ENCODE data around the gene PRX. TPM values are rescaled to one million over a fixed set of nuclear protein-coding genes. Genes with fewer than 3 reads are reported as not detected.
A peak's percentile ranks its signal among the peaks of the same experiment; 100 is the strongest.

The PRX gene
- polyA plus RNA-seq, 4 donors, result 0.45 to 3.1 (median 1.3) TPM

DNA sequence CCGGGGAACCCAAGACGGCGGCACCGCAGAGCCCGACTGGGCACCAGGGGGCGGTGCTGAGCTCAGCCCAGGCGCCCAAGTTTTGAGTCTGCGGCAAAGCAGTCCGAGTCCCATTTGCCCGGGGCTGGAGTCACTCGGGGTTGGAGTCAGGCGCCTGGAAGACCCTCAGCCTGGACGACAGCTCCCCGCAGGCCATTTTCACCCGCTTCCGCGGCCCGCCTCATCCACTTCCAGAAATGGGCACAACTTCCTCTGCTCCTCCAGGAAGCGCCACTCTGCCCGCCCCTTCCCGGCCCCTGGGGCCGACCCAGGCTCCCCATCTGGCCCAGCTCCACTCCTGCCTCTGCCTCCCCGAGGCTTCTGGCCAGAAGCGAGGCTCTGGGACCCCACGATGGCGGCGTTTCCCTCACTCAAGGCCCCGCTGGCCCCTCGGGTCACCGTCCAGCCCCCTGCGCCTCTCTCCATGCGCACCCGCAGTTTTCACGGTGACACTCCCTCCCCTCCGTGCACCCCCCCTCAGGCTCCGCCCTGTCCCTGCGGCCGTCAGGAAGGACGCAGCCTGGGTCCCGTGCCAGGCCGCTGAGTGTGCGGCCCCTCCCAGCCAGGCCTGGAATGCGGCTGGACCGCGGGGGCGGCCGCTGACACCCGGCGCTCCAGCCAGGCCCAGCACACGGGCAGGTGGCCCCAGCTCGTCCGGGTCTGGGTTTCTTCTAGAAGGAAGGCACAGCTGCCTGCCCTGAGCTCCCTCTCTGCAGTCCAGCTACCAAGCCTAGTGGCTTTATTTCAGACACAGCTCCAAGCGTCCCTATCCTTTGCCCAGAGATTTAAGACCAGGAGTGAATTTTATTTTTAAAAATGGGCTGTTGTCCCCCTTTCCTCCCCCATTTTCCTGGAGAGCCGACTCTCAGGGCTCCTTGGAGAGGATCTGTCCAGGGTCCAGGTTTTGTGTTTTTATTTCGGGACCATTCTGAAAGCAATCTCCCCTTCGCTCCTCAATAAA lies 7.9 kb upstream of the PRX start:
- FAIRE-seq, result no peak
- 1 to 2% (median 1%) methylated on average over 53 to 56 of the region's 56 CpGs for WGBS, 3 donors
- peaks cover 0 to 18% (median 4%) of the 10 kb centered on the region in 3 donors for H3K36me3 ChIP-seq (ENCODE audit: control insufficient read depth in 3 of 3, insufficient read depth in 2 of 3, low read depth in 1 of 3, low read length in 3 of 3)
- DNase-seq, result peak; percentile 95 to 98
- peak overlapping the region; percentile 64 to 68 (median 66) for H3K4me3 ChIP-seq (ENCODE audit: low read depth in 1 of 3, low read length in 3 of 3)
- peaks cover 0 to 29% (median 0%) of the 10 kb centered on the region in 3 donors for H3K4me1 ChIP-seq (ENCODE audit: control insufficient read depth in 3 of 3, insufficient read depth in 2 of 3, low read depth in 1 of 3, low read length in 2 of 3)
- H3K27me3 ChIP-seq (ENCODE audit: control insufficient read depth in 3 of 3, insufficient read depth in 3 of 3, low read length in 3 of 3), result no peaks in the 10 kb centered on the region
- no peaks in the 10 kb centered on the region for H3K9me3 ChIP-seq (ENCODE audit: control insufficient read depth in 2 of 2, insufficient read depth in 1 of 2, low read depth in 1 of 2, low read length in 1 of 2)
- H3K27ac ChIP-seq (ENCODE audit: low read depth in 1 of 3, low read length in 2 of 3), result peak overlapping the region; percentile 98 to 100 (median 98)

DNA sequence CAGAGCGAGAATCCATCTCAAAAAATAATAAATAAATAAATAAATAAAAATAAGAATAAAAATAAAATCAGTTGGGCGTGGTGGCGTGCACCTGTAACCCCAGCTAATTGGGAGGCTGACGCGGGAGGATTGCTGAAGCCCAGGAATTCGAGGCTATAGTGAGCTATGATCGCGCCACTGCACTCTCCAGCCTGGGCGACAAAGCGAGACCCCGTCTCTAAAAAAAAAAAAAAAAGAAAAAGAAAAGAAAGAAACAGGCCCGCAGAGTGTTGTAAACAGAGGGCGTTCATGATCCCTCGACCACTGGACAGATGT lies 7.2 kb upstream of the PRX start:
- FAIRE-seq, result no peak
- Histone ChIP-seq H3K27me3 (ENCODE audit: control insufficient read depth in 3 of 3, insufficient read depth in 3 of 3, low read length in 3 of 3) (no peaks in the 10 kb centered on the region), H3K27ac (ENCODE audit: low read depth in 1 of 3, low read length in 2 of 3) (peak overlapping the region in 2 of 3 donors; percentile 98 to 100), H3K4me1 (ENCODE audit: control insufficient read depth in 3 of 3, insufficient read depth in 2 of 3, low read depth in 1 of 3, low read length in 2 of 3) (peaks cover 0 to 31% (median 0%) of the 10 kb centered on the region in 3 donors), H3K36me3 (ENCODE audit: control insufficient read depth in 3 of 3, insufficient read depth in 2 of 3, low read depth in 1 of 3, low read length in 3 of 3) (peaks cover 0 to 18% (median 4%) of the 10 kb centered on the region in 3 donors), H3K9me3 (ENCODE audit: control insufficient read depth in 2 of 2, insufficient read depth in 1 of 2, low read depth in 1 of 2, low read length in 1 of 2) (no peaks in the 10 kb centered on the region), H3K4me3 (ENCODE audit: low read depth in 1 of 3, low read length in 3 of 3) (peak overlapping the region; percentile 64 to 68 (median 66))
- DNase-seq, result no peak
- WGBS, 3 donors, result 45 to 52% (median 46%) methylated on average over 14 of the region's 14 CpGs

DNA sequence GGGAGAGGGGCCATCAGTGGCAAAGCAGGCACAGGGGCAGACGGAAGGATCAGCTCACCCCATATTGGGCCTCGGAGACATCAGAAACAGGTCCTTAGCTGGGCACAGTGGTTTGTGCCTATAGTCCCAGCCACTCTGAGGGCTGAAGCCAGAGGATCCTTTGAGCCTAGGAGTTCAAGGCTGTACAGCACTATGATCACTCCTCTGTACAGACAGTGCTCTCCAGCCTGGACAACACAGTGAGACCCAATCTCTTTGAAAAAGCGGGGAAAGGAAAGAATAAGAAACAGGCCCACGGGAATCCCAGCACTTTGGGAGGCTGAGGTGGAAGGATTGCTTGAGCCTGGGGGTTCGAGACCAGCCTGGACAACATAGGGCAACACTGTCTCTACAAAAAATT lies 6.6 kb upstream of the PRX start:
- no peaks in the 10 kb centered on the region for H3K27me3 ChIP-seq (ENCODE audit: control insufficient read depth in 3 of 3, insufficient read depth in 3 of 3, low read length in 3 of 3)
- FAIRE-seq (no peak), DNase-seq (no peak)
- WGBS, 3 donors, result 82 to 89% (median 85%) methylated on average over 5 of the region's 5 CpGs
- no peak overlapping the region for H3K4me3 ChIP-seq (ENCODE audit: low read depth in 1 of 3, low read length in 3 of 3)
- H3K36me3 ChIP-seq (ENCODE audit: control insufficient read depth in 3 of 3, insufficient read depth in 2 of 3, low read depth in 1 of 3, low read length in 3 of 3), result peaks cover 0 to 18% (median 4%) of the 10 kb centered on the region in 3 donors
- H3K4me1 ChIP-seq (ENCODE audit: control insufficient read depth in 3 of 3, insufficient read depth in 2 of 3, low read depth in 1 of 3, low read length in 2 of 3), result peaks cover 0 to 34% (median 0%) of the 10 kb centered on the region in 3 donors
- no peak overlapping the region for H3K27ac ChIP-seq (ENCODE audit: low read depth in 1 of 3, low read length in 2 of 3)
- H3K9me3 ChIP-seq (ENCODE audit: control insufficient read depth in 2 of 2, insufficient read depth in 1 of 2, low read depth in 1 of 2, low read length in 1 of 2), result no peaks in the 10 kb centered on the region

DNA sequence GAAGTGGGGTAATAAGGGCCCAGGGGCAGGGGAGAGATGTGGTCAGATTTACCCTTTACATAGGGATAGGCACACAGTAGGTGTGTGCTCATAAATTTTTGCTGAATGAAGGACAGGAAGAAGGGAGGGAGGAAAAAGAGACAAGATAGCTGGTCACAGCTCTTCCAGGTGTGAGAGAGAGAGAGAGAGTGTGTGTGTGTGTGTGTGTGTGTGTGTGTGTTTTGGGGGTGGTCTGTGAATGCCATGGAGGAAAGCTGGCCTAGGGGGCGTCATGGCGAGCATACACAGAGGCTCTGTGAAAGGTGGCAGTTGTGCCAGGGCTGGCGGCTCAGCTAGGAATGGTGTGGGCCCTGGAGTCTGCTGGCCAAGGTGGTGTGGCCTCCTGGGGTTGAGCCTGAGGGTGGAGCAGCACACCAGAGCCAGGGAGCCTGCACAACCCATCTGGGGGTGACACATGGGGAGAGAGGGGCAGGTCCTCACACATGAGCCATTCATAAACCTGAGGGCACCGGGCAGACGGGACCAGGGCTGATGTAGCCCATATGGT lies 6.0 kb upstream of the PRX start:
- Histone ChIP-seq H3K36me3 (ENCODE audit: control insufficient read depth in 3 of 3, insufficient read depth in 2 of 3, low read depth in 1 of 3, low read length in 3 of 3) (peaks cover 0 to 18% (median 4%) of the 10 kb centered on the region in 3 donors), H3K4me3 (ENCODE audit: low read depth in 1 of 3, low read length in 3 of 3) (no peak overlapping the region), H3K27me3 (ENCODE audit: control insufficient read depth in 3 of 3, insufficient read depth in 3 of 3, low read length in 3 of 3) (no peaks in the 10 kb centered on the region), H3K9me3 (ENCODE audit: control insufficient read depth in 2 of 2, insufficient read depth in 1 of 2, low read depth in 1 of 2, low read length in 1 of 2) (no peaks in the 10 kb centered on the region), H3K4me1 (ENCODE audit: control insufficient read depth in 3 of 3, insufficient read depth in 2 of 3, low read depth in 1 of 3, low read length in 2 of 3) (peaks cover 0 to 34% (median 0%) of the 10 kb centered on the region in 3 donors), H3K27ac (ENCODE audit: low read depth in 1 of 3, low read length in 2 of 3) (no peak overlapping the region)
- DNase-seq, result no peak
- WGBS, 3 donors, result 79 to 82% (median 80%) methylated on average over 5 of the region's 5 CpGs
- FAIRE-seq, result no peak

DNA sequence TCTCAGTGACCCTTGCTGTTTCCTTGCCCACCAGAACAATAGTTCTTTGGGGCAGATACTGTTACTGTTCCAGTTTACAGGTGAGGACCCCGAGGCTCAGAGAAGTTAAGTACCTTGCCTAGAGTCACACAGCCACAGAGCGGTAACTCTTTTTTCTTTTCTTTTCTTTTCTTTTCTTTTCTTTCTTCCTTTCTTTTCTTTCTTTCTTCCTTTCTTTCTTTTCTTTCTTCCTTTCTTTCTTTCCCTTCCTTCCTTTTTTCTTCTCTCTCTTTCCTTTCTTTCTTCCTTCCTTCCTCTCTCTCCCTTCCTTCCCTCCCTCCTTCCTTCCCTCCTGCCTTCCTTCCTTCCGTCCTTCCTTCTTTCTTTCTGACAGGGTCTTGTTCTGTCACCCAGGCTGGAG lies 4.9 kb upstream of the PRX start:
- Histone ChIP-seq H3K4me3 (ENCODE audit: low read depth in 1 of 3, low read length in 3 of 3) (no peak overlapping the region), H3K4me1 (ENCODE audit: control insufficient read depth in 3 of 3, insufficient read depth in 2 of 3, low read depth in 1 of 3, low read length in 2 of 3) (peaks cover 0 to 34% (median 0%) of the 10 kb centered on the region in 3 donors), H3K27ac (ENCODE audit: low read depth in 1 of 3, low read length in 2 of 3) (peak overlapping the region in 2 of 3 donors; percentile 78 to 83), H3K36me3 (ENCODE audit: control insufficient read depth in 3 of 3, insufficient read depth in 2 of 3, low read depth in 1 of 3, low read length in 3 of 3) (peaks cover 0 to 11% (median 4%) of the 10 kb centered on the region in 3 donors), H3K9me3 (ENCODE audit: control insufficient read depth in 2 of 2, insufficient read depth in 1 of 2, low read depth in 1 of 2, low read length in 1 of 2) (no peaks in the 10 kb centered on the region), H3K27me3 (ENCODE audit: control insufficient read depth in 3 of 3, insufficient read depth in 3 of 3, low read length in 3 of 3) (peaks cover 0 to 4% (median 0%) of the 10 kb centered on the region in 3 donors)
- WGBS, 3 donors, result 90 to 91% (median 90%) methylated on average over 3 of the region's 3 CpGs
- DNase-seq (no peak), FAIRE-seq (no peak)

DNA sequence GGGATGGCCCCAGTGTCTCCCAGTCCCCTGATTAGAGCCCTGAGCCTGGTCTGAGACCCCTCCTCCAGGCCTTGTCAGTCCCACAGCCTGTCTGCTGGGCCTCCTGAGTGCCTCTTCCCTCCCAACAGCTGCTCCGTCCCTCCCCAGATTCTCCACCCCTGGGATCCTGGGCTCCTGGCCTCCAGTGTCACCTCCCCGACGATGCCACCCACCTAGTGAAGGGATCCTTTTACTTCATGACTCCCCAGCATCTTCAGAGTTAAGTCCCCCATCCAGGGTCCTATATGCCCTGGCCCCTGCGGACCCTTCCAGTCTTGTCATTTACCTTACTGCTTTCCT lies 4.4 kb upstream of the PRX start:
- H3K27me3 ChIP-seq (ENCODE audit: control insufficient read depth in 3 of 3, insufficient read depth in 3 of 3, low read length in 3 of 3), result peaks cover 0 to 4% (median 0%) of the 10 kb centered on the region in 3 donors
- H3K4me3 ChIP-seq (ENCODE audit: low read depth in 1 of 3, low read length in 3 of 3), result no peak overlapping the region
- H3K4me1 ChIP-seq (ENCODE audit: control insufficient read depth in 3 of 3, insufficient read depth in 2 of 3, low read depth in 1 of 3, low read length in 2 of 3), result peaks cover 0 to 34% (median 0%) of the 10 kb centered on the region in 3 donors
- H3K9me3 ChIP-seq (ENCODE audit: control insufficient read depth in 2 of 2, insufficient read depth in 1 of 2, low read depth in 1 of 2, low read length in 1 of 2), result no peaks in the 10 kb centered on the region
- H3K27ac ChIP-seq (ENCODE audit: low read depth in 1 of 3, low read length in 2 of 3), result peak overlapping the region in 2 of 3 donors; percentile 78 to 83
- peaks cover 0 to 7% (median 3%) of the 10 kb centered on the region in 3 donors for H3K36me3 ChIP-seq (ENCODE audit: control insufficient read depth in 3 of 3, insufficient read depth in 2 of 3, low read depth in 1 of 3, low read length in 3 of 3)
- FAIRE-seq (no peak), DNase-seq (no peak)
- 76 to 82% (median 76%) methylated on average over 4 of the region's 4 CpGs for WGBS, 3 donors

DNA sequence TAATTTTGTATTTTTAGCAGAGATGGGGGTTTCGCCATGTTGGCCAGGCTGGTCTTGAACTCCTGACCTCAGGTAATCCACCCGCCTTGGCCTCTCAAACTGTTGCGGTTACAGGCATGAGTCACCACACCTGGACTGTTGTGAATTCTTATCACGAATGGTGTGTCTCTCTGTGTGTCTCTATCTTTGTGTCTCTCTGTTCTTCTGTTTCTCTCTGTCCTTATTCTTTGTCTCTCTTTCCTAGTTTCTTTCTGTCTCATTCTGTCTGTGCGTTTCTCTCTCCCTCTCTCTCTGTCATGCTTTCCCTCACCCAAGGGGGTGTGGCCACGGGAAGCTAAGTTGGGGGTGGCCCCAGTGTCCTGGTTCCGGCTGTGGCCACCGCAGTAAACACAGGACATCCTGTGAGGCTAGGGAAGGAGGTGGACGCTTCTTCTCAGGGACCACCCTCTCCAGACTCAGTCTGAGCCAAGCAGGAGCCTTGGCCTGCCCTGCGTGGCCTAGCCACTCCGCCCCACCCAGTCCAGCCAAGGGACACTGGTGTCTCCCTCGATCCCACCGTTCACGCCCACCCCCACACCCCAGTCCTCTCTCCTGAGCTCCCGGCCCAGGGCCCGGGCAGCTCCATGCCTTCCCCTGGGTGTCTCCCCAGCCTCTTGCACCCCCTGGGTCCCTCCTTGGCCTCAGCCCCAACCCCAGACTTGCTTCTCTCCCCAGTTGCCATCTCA lies 3.9 kb upstream of the PRX start:
- Histone ChIP-seq H3K27me3 (ENCODE audit: control insufficient read depth in 3 of 3, insufficient read depth in 3 of 3, low read length in 3 of 3) (peaks cover 0 to 4% (median 0%) of the 10 kb centered on the region in 3 donors), H3K27ac (ENCODE audit: low read depth in 1 of 3, low read length in 2 of 3) (peak overlapping the region in 2 of 3 donors; percentile 78 to 83), H3K9me3 (ENCODE audit: control insufficient read depth in 2 of 2, insufficient read depth in 1 of 2, low read depth in 1 of 2, low read length in 1 of 2) (no peaks in the 10 kb centered on the region), H3K4me3 (ENCODE audit: low read depth in 1 of 3, low read length in 3 of 3) (no peak overlapping the region), H3K36me3 (ENCODE audit: control insufficient read depth in 3 of 3, insufficient read depth in 2 of 3, low read depth in 1 of 3, low read length in 3 of 3) (peaks cover 0 to 3% (median 0%) of the 10 kb centered on the region in 3 donors), H3K4me1 (ENCODE audit: control insufficient read depth in 3 of 3, insufficient read depth in 2 of 3, low read depth in 1 of 3, low read length in 2 of 3) (peaks cover 0 to 33% (median 0%) of the 10 kb centered on the region in 3 donors)
- DNase-seq (peak in 1 of 2 donors; percentile 50), FAIRE-seq (no peak)
- WGBS, 3 donors, result 40 to 54% (median 43%) methylated on average over 16 of the region's 16 CpGs

DNA sequence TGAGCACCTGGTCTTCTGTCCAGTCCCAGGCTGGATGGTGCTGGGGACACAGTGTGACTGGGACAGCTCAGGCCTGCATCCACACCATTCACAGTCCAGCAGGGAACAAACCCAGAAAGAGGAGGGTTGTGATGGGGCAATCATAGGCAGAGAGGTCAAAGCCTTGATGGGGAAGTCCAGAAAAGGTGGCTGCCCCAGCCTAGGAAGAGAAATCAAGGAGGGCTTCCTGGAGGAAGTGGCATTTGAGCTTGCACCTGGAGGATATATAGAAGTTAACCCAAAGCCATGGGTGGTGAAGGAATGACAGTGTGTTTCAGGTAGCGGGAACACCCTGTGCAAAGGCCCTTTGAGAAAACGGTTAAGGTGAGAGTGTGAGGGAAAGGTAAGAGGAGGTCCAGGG lies 2.6 kb upstream of the PRX start:
- no peak for FAIRE-seq

More for the DNA sequence above, 2.6 kb upstream of the PRX start:
- H3K27ac ChIP-seq (ENCODE audit: low read depth in 1 of 3, low read length in 2 of 3), result no peak overlapping the region
- no peaks in the 10 kb centered on the region for H3K36me3 ChIP-seq (ENCODE audit: control insufficient read depth in 3 of 3, insufficient read depth in 2 of 3, low read depth in 1 of 3, low read length in 3 of 3)
- no peak overlapping the region for H3K4me3 ChIP-seq (ENCODE audit: low read depth in 1 of 3, low read length in 3 of 3)
- H3K9me3 ChIP-seq (ENCODE audit: control insufficient read depth in 2 of 2, insufficient read depth in 1 of 2, low read depth in 1 of 2, low read length in 1 of 2), result no peaks in the 10 kb centered on the region
- 65 to 82% (median 71%) methylated on average over 2 of the region's 2 CpGs for WGBS, 3 donors
- H3K4me1 ChIP-seq (ENCODE audit: control insufficient read depth in 3 of 3, insufficient read depth in 2 of 3, low read depth in 1 of 3, low read length in 2 of 3), result peaks cover 0 to 30% (median 0%) of the 10 kb centered on the region in 3 donors
- DNase-seq, result no peak
- peaks cover 0 to 4% (median 0%) of the 10 kb centered on the region in 3 donors for H3K27me3 ChIP-seq (ENCODE audit: control insufficient read depth in 3 of 3, insufficient read depth in 3 of 3, low read length in 3 of 3)

All from small intestine (tissue), 7 donors.